ENCODE measurements around the gene CLCF1.
A peak's percentile ranks its signal among the peaks of the same experiment; 100 is the strongest.

CLCF1 gene

GRCh38 chr11:67368621-67369020 lies 4.8 kb downstream of the CLCF1 start:
- Histone ChIP-seq H3K9me3 (ENCODE audit: control insufficient read depth, low read length) (no peaks in the 10 kb centered on the region), H3K79me1 (replicated peaks; ENCODE audit: low read length, poor library complexity, severe bottlenecking) (peaks cover 12% of the 10 kb centered on the region), H3K4me2 (ENCODE audit: low read length, poor library complexity, severe bottlenecking) (no peak overlapping the region), H2BK12ac (ENCODE audit: low read length in 2 of 2) (no peak overlapping the region), H3K9ac (ENCODE audit: low read length) (peak overlapping the region; percentile 22), H2AK5ac (ENCODE audit: low read length, severe bottlenecking) (peak overlapping the region; percentile 6), H3K27me3 (ENCODE audit: control insufficient read depth in 1 of 2, insufficient read depth in 1 of 2, low read length in 2 of 2) (no peaks in the 10 kb centered on the region), H4K8ac (ENCODE audit: low read length) (no peak overlapping the region), H2BK120ac (ENCODE audit: low read depth, low read length) (no peak overlapping the region), H3K36me3 (ENCODE audit: control insufficient read depth in 1 of 2, insufficient read depth in 2 of 2, low read depth in 1 of 2, low read length in 2 of 2) (peaks cover 24 to 58% of the 10 kb centered on the region in 2 experiments), H3K23ac (ENCODE audit: low read length in 2 of 2) (no peak overlapping the region), H3K4ac (ENCODE audit: low read depth in 1 of 2, low read length in 2 of 2) (no peak overlapping the region), H3K18ac (ENCODE audit: low read depth in 1 of 2, low read length in 2 of 2) (no peak overlapping the region), H2BK5ac (ENCODE audit: low read depth, low read length, poor library complexity, severe bottlenecking) (no peak overlapping the region), H4K91ac (ENCODE audit: low read length) (no peak overlapping the region), H3K14ac (ENCODE audit: low read length in 2 of 2) (no peak overlapping the region), H3K27ac (ENCODE audit: low read length, poor library complexity, severe bottlenecking) (no peak overlapping the region), H2BK15ac (ENCODE audit: low read depth, poor library complexity, severe bottlenecking) (no peak overlapping the region), H3K4me3 (ENCODE audit: insufficient read depth in 1 of 2, low read depth in 1 of 2, low read length in 2 of 2) (no peak overlapping the region), H3K4me1 (ENCODE audit: control insufficient read depth, insufficient read depth, low read depth, low read length) (peaks cover 62% of the 10 kb centered on the region), H2AFZ (ENCODE audit: low read depth, low read length) (no peak overlapping the region)
- no peak for DNase-seq
- WGBS, result 86% methylated on average over 2 of the region's 3 CpGs

- H3K4me1 ChIP-seq (ENCODE audit: control insufficient read depth, insufficient read depth, low read depth, low read length), result peaks cover 62% of the 10 kb centered on the region
- no peak overlapping the region for H3K9ac ChIP-seq (ENCODE audit: low read length)
- H3K9me3 ChIP-seq (ENCODE audit: control insufficient read depth, low read length), result no peaks in the 10 kb centered on the region
- no peak overlapping the region for H3K4me2 ChIP-seq (ENCODE audit: low read length, poor library complexity, severe bottlenecking)
- H2BK12ac ChIP-seq (ENCODE audit: low read length in 2 of 2), result peak overlapping the region; percentile 2 to 44
- H3K4ac ChIP-seq (ENCODE audit: low read depth in 1 of 2, low read length in 2 of 2), result no peak overlapping the region
- H2AK5ac ChIP-seq (ENCODE audit: low read length, severe bottlenecking), result no peak overlapping the region
- H4K8ac ChIP-seq (ENCODE audit: low read length), result no peak overlapping the region
- H3K14ac ChIP-seq (ENCODE audit: low read length in 2 of 2), result no peak overlapping the region
- DNase-seq, result no peak
- H3K79me1 ChIP-seq (replicated peaks; ENCODE audit: low read length, poor library complexity, severe bottlenecking), result peaks cover 12% of the 10 kb centered on the region
- no peak overlapping the region for H3K4me3 ChIP-seq (ENCODE audit: insufficient read depth in 1 of 2, low read depth in 1 of 2, low read length in 2 of 2)
- H2BK120ac ChIP-seq (ENCODE audit: low read depth, low read length), result no peak overlapping the region
- H2AFZ ChIP-seq (ENCODE audit: low read depth, low read length), result no peak overlapping the region
- H2BK15ac ChIP-seq (ENCODE audit: low read depth, poor library complexity, severe bottlenecking), result no peak overlapping the region
- no peak overlapping the region for H3K18ac ChIP-seq (ENCODE audit: low read depth in 1 of 2, low read length in 2 of 2)
- peaks cover 27 to 58% of the 10 kb centered on the region in 2 experiments for H3K36me3 ChIP-seq (ENCODE audit: control insufficient read depth in 1 of 2, insufficient read depth in 2 of 2, low read depth in 1 of 2, low read length in 2 of 2)
- WGBS, result 92% methylated on average over 7 of the region's 7 CpGs
- no peak overlapping the region for H3K27ac ChIP-seq (ENCODE audit: low read length, poor library complexity, severe bottlenecking)
- H3K27me3 ChIP-seq (ENCODE audit: control insufficient read depth in 1 of 2, insufficient read depth in 1 of 2, low read length in 2 of 2), result no peaks in the 10 kb centered on the region
- H3K23ac ChIP-seq (ENCODE audit: low read length in 2 of 2), result no peak overlapping the region
- no peak overlapping the region for H2BK5ac ChIP-seq (ENCODE audit: low read depth, low read length, poor library complexity, severe bottlenecking)
- H4K91ac ChIP-seq (ENCODE audit: low read length), result no peak overlapping the region
These were observed 5.6 kb downstream of the CLCF1 start for GRCh38 chr11:67367761-67368227.

GRCh38 chr11:67366961-67367760 lies 6.2 kb downstream of the CLCF1 start:
- H2BK15ac ChIP-seq (ENCODE audit: low read depth, poor library complexity, severe bottlenecking), result no peak overlapping the region
- WGBS, result 92% methylated on average over 23 of the region's 25 CpGs

GRCh38 chr11:67366546-67366945 lies 6.9 kb downstream of the CLCF1 start:
- Histone ChIP-seq H4K91ac (ENCODE audit: low read length) (no peak overlapping the region), H3K14ac (ENCODE audit: low read length in 2 of 2) (no peak overlapping the region), H3K36me3 (ENCODE audit: control insufficient read depth in 1 of 2, insufficient read depth in 2 of 2, low read depth in 1 of 2, low read length in 2 of 2) (peaks cover 39 to 56% of the 10 kb centered on the region in 2 experiments), H4K8ac (ENCODE audit: low read length) (no peak overlapping the region), H3K27me3 (ENCODE audit: control insufficient read depth in 1 of 2, insufficient read depth in 1 of 2, low read length in 2 of 2) (no peaks in the 10 kb centered on the region), H3K23ac (ENCODE audit: low read length in 2 of 2) (no peak overlapping the region), H2AK5ac (ENCODE audit: low read length, severe bottlenecking) (no peak overlapping the region), H3K9ac (ENCODE audit: low read length) (peak overlapping the region; percentile 41), H3K27ac (ENCODE audit: low read length, poor library complexity, severe bottlenecking) (no peak overlapping the region), H3K4me1 (ENCODE audit: control insufficient read depth, insufficient read depth, low read depth, low read length) (peaks cover 56% of the 10 kb centered on the region), H2BK12ac (ENCODE audit: low read length in 2 of 2) (no peak overlapping the region), H3K4me3 (ENCODE audit: insufficient read depth in 1 of 2, low read depth in 1 of 2, low read length in 2 of 2) (peak overlapping the region in 1 of 2 experiments; percentile 32), H3K4me2 (ENCODE audit: low read length, poor library complexity, severe bottlenecking) (no peak overlapping the region), H2BK15ac (ENCODE audit: low read depth, poor library complexity, severe bottlenecking) (no peak overlapping the region), H2BK5ac (ENCODE audit: low read depth, low read length, poor library complexity, severe bottlenecking) (no peak overlapping the region), H3K79me1 (replicated peaks; ENCODE audit: low read length, poor library complexity, severe bottlenecking) (peaks cover 18% of the 10 kb centered on the region), H2BK120ac (ENCODE audit: low read depth, low read length) (no peak overlapping the region), H3K9me3 (ENCODE audit: control insufficient read depth, low read length) (no peaks in the 10 kb centered on the region), H2AFZ (ENCODE audit: low read depth, low read length) (no peak overlapping the region), H3K18ac (ENCODE audit: low read depth in 1 of 2, low read length in 2 of 2) (no peak overlapping the region), H3K4ac (ENCODE audit: low read depth in 1 of 2, low read length in 2 of 2) (no peak overlapping the region)
- WGBS, result 76% methylated on average over 6 of the region's 8 CpGs
- no peak for DNase-seq

More at GRCh38 chr11:67366961-67367760, 6.2 kb downstream of the CLCF1 start:
- no peak overlapping the region for H2BK12ac ChIP-seq (ENCODE audit: low read length in 2 of 2)
- no peak overlapping the region for H3K18ac ChIP-seq (ENCODE audit: low read depth in 1 of 2, low read length in 2 of 2)
- no peak overlapping the region for H3K4me2 ChIP-seq (ENCODE audit: low read length, poor library complexity, severe bottlenecking)
- H4K8ac ChIP-seq (ENCODE audit: low read length), result no peak overlapping the region
- H3K9me3 ChIP-seq (ENCODE audit: control insufficient read depth, low read length), result no peaks in the 10 kb centered on the region
- no peak overlapping the region for H2BK120ac ChIP-seq (ENCODE audit: low read depth, low read length)
- no peak overlapping the region for H2AK5ac ChIP-seq (ENCODE audit: low read length, severe bottlenecking)
- no peak overlapping the region for H2AFZ ChIP-seq (ENCODE audit: low read depth, low read length)
- H3K4me1 ChIP-seq (ENCODE audit: control insufficient read depth, insufficient read depth, low read depth, low read length), result peaks cover 62% of the 10 kb centered on the region
- no peak for DNase-seq
- peaks cover 14% of the 10 kb centered on the region for H3K79me1 ChIP-seq (replicated peaks; ENCODE audit: low read length, poor library complexity, severe bottlenecking)
- H3K27ac ChIP-seq (ENCODE audit: low read length, poor library complexity, severe bottlenecking), result no peak overlapping the region
- no peak overlapping the region for H2BK5ac ChIP-seq (ENCODE audit: low read depth, low read length, poor library complexity, severe bottlenecking)
- no peak overlapping the region for H3K14ac ChIP-seq (ENCODE audit: low read length in 2 of 2)
- no peak overlapping the region for H3K4ac ChIP-seq (ENCODE audit: low read depth in 1 of 2, low read length in 2 of 2)
- peak overlapping the region; percentile 41 for H3K9ac ChIP-seq (ENCODE audit: low read length)
- no peak overlapping the region for H4K91ac ChIP-seq (ENCODE audit: low read length)
- no peaks in the 10 kb centered on the region for H3K27me3 ChIP-seq (ENCODE audit: control insufficient read depth in 1 of 2, insufficient read depth in 1 of 2, low read length in 2 of 2)
- peaks cover 34 to 60% of the 10 kb centered on the region in 2 experiments for H3K36me3 ChIP-seq (ENCODE audit: control insufficient read depth in 1 of 2, insufficient read depth in 2 of 2, low read depth in 1 of 2, low read length in 2 of 2)
- H3K23ac ChIP-seq (ENCODE audit: low read length in 2 of 2), result no peak overlapping the region
- H3K4me3 ChIP-seq (ENCODE audit: insufficient read depth in 1 of 2, low read depth in 1 of 2, low read length in 2 of 2), result peak overlapping the region in 1 of 2 experiments; percentile 32
